ENCODE data around the gene COMMD6.
A peak's percentile ranks its signal among the peaks of the same experiment; 100 is the strongest.
"Not testable (repeated sequence)": the region's sequence is repeated elsewhere in the genome, so short reads cannot be mapped to it uniquely, and the experiment has no call there.

The COMMD6 gene

DNA sequence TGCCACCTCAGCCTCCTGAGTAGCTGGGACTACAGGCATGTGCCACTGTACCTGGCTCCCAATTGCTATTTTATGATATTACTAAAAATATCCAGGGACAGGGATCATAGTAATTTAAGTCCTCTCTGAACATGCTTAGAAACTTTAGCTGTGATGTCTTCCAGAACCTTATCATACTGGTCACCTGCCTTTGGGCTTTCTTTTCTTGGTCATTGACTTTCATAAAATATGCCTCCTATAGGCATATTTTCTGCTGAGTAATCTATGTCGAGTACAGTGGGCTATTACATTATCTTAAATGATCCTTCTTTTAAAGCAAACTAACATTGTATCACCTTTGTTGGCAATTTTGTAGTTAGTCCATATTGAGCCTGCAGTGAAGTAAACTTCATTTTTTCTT, 18.2 kb upstream of the COMMD6 start:
- H3K27me3 ChIP-seq (ENCODE audit: control insufficient read depth in 2 of 2, insufficient read depth in 2 of 2, low read length in 2 of 2), result no peaks in the 10 kb centered on the region
- no peak overlapping the region for H3K9ac ChIP-seq (ENCODE audit: low read depth in 1 of 2, low read length in 2 of 2)
- H3K4me3 ChIP-seq (ENCODE audit: low read length in 2 of 2), result no peak overlapping the region
- no peak overlapping the region for H3K27ac ChIP-seq (ENCODE audit: low read depth in 2 of 2, low read length in 2 of 2)
- peaks cover 0 to 13% of the 10 kb centered on the region in 2 donors for H3K36me3 ChIP-seq (ENCODE audit: control insufficient read depth in 2 of 2, insufficient read depth in 2 of 2, low read length in 2 of 2)
- peaks cover 2 to 6% of the 10 kb centered on the region in 2 donors for H3K4me1 ChIP-seq (ENCODE audit: control insufficient read depth in 2 of 2, insufficient read depth in 2 of 2, low read length in 2 of 2)
- no peaks in the 10 kb centered on the region for H3K9me3 ChIP-seq (ENCODE audit: control insufficient read depth in 2 of 2, low read length in 2 of 2)

GRCh38 chr13:75554981-75555380, 17.3 kb upstream of the COMMD6 start:
- Histone ChIP-seq H3K9me3 (ENCODE audit: control insufficient read depth in 2 of 2, low read length in 2 of 2) (no peaks in the 10 kb centered on the region), H3K27ac (ENCODE audit: low read depth in 2 of 2, low read length in 2 of 2) (no peak overlapping the region), H3K36me3 (ENCODE audit: control insufficient read depth in 2 of 2, insufficient read depth in 2 of 2, low read length in 2 of 2) (peaks cover 0 to 13% of the 10 kb centered on the region in 2 donors), H3K4me1 (ENCODE audit: control insufficient read depth in 2 of 2, insufficient read depth in 2 of 2, low read length in 2 of 2) (peaks cover 8% of the 10 kb centered on the region in 2 donors), H3K9ac (ENCODE audit: low read depth in 1 of 2, low read length in 2 of 2) (no peak overlapping the region), H3K4me3 (ENCODE audit: low read length in 2 of 2) (no peak overlapping the region), H3K27me3 (ENCODE audit: control insufficient read depth in 2 of 2, insufficient read depth in 2 of 2, low read length in 2 of 2) (no peaks in the 10 kb centered on the region)

DNA sequence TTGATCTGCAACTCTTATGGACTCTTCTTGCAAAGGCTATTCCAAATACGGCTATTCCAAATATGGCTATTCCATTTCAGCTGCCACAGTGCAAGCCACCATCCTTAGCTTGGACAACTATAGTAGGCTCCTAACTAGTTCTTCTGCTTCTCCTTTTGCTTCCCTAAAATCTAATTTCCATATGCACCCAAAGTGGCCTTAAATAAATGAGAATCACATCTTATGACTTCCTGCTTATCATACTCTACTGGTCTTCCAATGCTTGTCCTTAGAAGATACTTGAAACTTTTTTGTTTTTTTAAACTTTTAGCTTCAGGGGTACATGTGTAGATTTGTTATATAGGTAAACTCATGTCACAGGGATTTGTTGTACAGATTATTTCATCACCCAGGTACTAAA, 16.8 kb upstream of the COMMD6 start:
- no peak overlapping the region for H3K4me3 ChIP-seq (ENCODE audit: low read length in 2 of 2)
- H3K9ac ChIP-seq (ENCODE audit: low read depth in 1 of 2, low read length in 2 of 2), result no peak overlapping the region
- no peak overlapping the region for H3K27ac ChIP-seq (ENCODE audit: low read depth in 2 of 2, low read length in 2 of 2)
- no peaks in the 10 kb centered on the region for H3K9me3 ChIP-seq (ENCODE audit: control insufficient read depth in 2 of 2, low read length in 2 of 2)
- peaks cover 8% of the 10 kb centered on the region in 2 donors for H3K4me1 ChIP-seq (ENCODE audit: control insufficient read depth in 2 of 2, insufficient read depth in 2 of 2, low read length in 2 of 2)
- H3K27me3 ChIP-seq (ENCODE audit: control insufficient read depth in 2 of 2, insufficient read depth in 2 of 2, low read length in 2 of 2), result no peaks in the 10 kb centered on the region
- peaks cover 0 to 13% of the 10 kb centered on the region in 2 donors for H3K36me3 ChIP-seq (ENCODE audit: control insufficient read depth in 2 of 2, insufficient read depth in 2 of 2, low read length in 2 of 2)

- peak overlapping the region; percentile 77 to 82 for H3K27ac ChIP-seq (ENCODE audit: low read depth in 2 of 2, low read length in 2 of 2)
- H3K27me3 ChIP-seq (ENCODE audit: control insufficient read depth in 2 of 2, insufficient read depth in 2 of 2, low read length in 2 of 2), result no peaks in the 10 kb centered on the region
- H3K4me1 ChIP-seq (ENCODE audit: control insufficient read depth in 2 of 2, insufficient read depth in 2 of 2, low read length in 2 of 2), result peaks cover 13 to 14% of the 10 kb centered on the region in 2 donors
- H3K9me3 ChIP-seq (ENCODE audit: control insufficient read depth in 2 of 2, low read length in 2 of 2), result no peaks in the 10 kb centered on the region
- H3K9ac ChIP-seq (ENCODE audit: low read depth in 1 of 2, low read length in 2 of 2), result peak overlapping the region; percentile 83 to 85
- peaks cover 0 to 13% of the 10 kb centered on the region in 2 donors for H3K36me3 ChIP-seq (ENCODE audit: control insufficient read depth in 2 of 2, insufficient read depth in 2 of 2, low read length in 2 of 2)
- peak overlapping the region; percentile 94 to 98 for H3K4me3 ChIP-seq (ENCODE audit: low read length in 2 of 2)
Observed at GRCh38 chr13:75550159-75550567, 12.5 kb upstream of the COMMD6 start.

DNA sequence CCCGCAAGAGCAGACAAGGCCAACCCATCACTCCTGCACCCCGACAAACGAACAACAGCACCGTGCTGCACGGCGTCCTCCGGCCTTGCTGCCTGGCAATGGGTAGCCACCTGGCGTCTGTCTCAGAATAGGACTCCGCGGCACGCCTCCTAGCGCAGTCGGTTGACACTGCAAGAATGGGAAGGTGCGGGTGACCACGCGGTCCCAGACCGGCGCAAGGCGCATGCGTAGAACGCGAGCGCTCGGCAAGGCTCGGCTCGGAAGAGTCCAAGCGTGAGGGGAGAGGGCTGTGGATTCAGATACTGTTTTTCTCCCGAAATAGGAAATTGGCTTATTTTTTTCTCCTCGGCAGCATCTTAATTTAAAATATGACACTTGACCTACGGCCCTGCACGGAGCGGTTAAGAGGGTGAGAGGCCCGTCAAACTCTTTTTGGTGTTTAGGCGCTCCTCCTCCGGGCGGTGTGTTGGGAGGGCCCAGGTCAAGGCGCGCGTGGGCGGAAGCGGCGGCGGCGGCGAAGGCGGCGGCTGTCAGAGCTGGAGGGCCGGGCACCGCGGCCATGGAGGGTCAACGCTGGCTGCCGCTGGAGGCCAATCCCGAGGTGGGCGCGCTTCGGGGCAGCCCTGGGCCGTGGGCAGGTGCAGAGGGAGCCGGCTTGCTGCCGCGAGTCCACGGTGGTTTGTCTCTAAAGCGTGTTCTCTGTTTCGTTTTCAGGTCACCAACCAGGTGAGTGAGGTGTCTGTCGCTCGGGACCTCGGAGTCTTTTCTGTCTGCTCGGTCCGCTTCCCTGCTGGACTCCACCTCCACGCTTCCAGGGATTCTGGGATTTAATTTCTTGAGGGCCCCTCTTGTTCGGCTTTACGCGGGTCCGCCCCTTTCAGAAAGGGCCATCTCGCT, 11.9 kb upstream of the COMMD6 start, which contains the start of gene UCHL3:
UCHL3 (plus strand) TSS at position 530 of the 897 bp plus-strand sequence; CDS start at position 560, 30 bp downstream.
- H3K27me3 ChIP-seq (ENCODE audit: control insufficient read depth in 2 of 2, insufficient read depth in 2 of 2, low read length in 2 of 2), result no peaks in the 10 kb centered on the region

GRCh38 chr13:75547917-75548316, 10.3 kb upstream of the COMMD6 start:
- H3K4me3 ChIP-seq (ENCODE audit: low read length in 2 of 2), result no peak overlapping the region
- no peak overlapping the region for H3K9ac ChIP-seq (ENCODE audit: low read depth in 1 of 2, low read length in 2 of 2)
- no peaks in the 10 kb centered on the region for H3K27me3 ChIP-seq (ENCODE audit: control insufficient read depth in 2 of 2, insufficient read depth in 2 of 2, low read length in 2 of 2)
- no peak overlapping the region for H3K27ac ChIP-seq (ENCODE audit: low read depth in 2 of 2, low read length in 2 of 2)
- H3K9me3 ChIP-seq (ENCODE audit: control insufficient read depth in 2 of 2, low read length in 2 of 2), result no peaks in the 10 kb centered on the region
- peaks cover 13 to 14% of the 10 kb centered on the region in 2 donors for H3K4me1 ChIP-seq (ENCODE audit: control insufficient read depth in 2 of 2, insufficient read depth in 2 of 2, low read length in 2 of 2)
- H3K36me3 ChIP-seq (ENCODE audit: control insufficient read depth in 2 of 2, insufficient read depth in 2 of 2, low read length in 2 of 2), result no peaks in the 10 kb centered on the region

More for the DNA sequence above, 11.9 kb upstream of the COMMD6 start, which contains the start of gene UCHL3:
- Histone ChIP-seq H3K4me1 (ENCODE audit: control insufficient read depth in 2 of 2, insufficient read depth in 2 of 2, low read length in 2 of 2) (peaks cover 13 to 14% of the 10 kb centered on the region in 2 donors), H3K9ac (ENCODE audit: low read depth in 1 of 2, low read length in 2 of 2) (peak within 1 kb of the TSS; percentile 83 to 85), H3K36me3 (ENCODE audit: control insufficient read depth in 2 of 2, insufficient read depth in 2 of 2, low read length in 2 of 2) (peaks cover 0 to 8% of the 10 kb centered on the region in 2 donors), H3K27ac (ENCODE audit: low read depth in 2 of 2, low read length in 2 of 2) (peak within 1 kb of the TSS; percentile 77 to 82), H3K9me3 (ENCODE audit: control insufficient read depth in 2 of 2, low read length in 2 of 2) (no peaks in the 10 kb centered on the region), H3K4me3 (ENCODE audit: low read length in 2 of 2) (peak within 1 kb of the TSS; percentile 94 to 98)

DNA sequence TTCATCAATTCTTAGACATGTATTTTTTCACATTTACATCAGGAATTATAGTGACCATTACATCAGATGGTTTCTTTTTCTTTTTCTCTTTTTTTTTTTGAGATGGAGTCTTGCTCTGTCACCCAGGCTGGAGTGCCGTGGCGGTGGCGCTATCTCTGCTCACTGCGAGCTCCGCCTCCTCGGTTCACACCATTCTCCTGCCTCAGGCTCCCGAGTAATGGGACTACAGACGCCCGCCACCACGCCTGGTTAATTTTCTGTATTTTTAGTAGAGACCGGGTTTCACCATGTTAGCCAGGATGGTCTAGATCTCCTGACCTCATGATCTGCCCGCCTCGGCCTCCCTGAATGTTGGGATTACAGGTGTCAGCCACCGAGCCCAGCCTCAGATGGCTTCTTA, 7.7 kb upstream of the COMMD6 start:
- not testable (repeated sequence) for H3K4me1 ChIP-seq (ENCODE audit: control insufficient read depth in 2 of 2, insufficient read depth in 2 of 2, low read length in 2 of 2); H3K4me3 ChIP-seq (ENCODE audit: low read length in 2 of 2); H3K9me3 ChIP-seq (ENCODE audit: control insufficient read depth in 2 of 2, low read length in 2 of 2); H3K27me3 ChIP-seq (ENCODE audit: control insufficient read depth in 2 of 2, insufficient read depth in 2 of 2, low read length in 2 of 2); H3K9ac ChIP-seq (ENCODE audit: low read depth in 1 of 2, low read length in 2 of 2); H3K27ac ChIP-seq (ENCODE audit: low read depth in 2 of 2, low read length in 2 of 2); H3K36me3 ChIP-seq (ENCODE audit: control insufficient read depth in 2 of 2, insufficient read depth in 2 of 2, low read length in 2 of 2)

DNA sequence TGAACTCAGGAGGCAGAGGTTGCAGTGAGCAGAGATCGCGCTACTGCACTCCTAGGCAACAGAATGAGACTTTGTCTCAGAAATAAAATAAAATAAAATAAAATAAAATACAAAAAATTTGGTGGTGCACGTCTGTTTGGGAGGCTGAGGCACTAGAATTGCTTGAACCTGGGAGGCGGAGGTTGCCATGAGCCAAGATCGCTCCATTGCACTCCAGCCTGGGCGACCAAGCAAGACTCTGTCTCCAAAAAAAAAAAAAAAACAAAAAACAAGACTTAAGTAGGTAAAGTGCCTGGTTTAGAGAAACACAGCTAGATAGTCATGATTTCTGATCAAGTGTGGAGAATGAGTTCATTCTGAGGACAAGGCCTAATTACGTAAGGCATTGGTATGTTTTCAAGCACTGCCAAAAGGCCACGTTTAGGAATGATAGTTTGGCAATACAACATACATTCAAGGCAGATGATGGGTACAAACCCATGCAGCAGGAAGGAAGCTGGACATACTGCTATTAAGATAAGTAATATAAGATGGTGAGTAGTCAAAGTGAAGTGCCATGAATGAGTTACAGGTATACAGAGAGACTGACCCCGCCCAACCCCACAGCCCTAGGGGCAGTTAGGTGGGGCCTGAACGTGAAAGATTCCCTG, 7.2 kb upstream of the COMMD6 start:
- H3K4me1 ChIP-seq (ENCODE audit: control insufficient read depth in 2 of 2, insufficient read depth in 2 of 2, low read length in 2 of 2), result peaks cover 5 to 9% of the 10 kb centered on the region in 2 donors
- no peak overlapping the region for H3K4me3 ChIP-seq (ENCODE audit: low read length in 2 of 2)
- no peak overlapping the region for H3K27ac ChIP-seq (ENCODE audit: low read depth in 2 of 2, low read length in 2 of 2)

DNA sequence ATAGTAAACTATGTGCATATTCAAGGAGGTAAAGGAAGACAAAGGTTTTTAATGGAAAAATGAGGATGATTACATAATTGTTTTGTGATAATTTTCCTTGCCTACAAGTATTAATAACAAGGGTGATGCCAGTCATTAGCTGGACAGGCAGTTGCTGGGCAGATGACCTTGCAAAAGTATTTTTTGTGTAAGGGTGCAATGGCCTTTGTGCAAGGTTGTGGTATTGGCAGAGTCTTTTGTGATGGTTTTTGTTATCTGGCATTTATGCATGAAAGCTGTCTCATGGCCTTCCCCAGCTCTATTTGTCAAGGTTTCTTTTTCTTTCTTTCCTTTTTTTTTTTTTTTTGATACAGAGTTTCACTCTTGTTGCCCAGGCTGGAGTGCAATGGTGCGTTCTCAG, 4.3 kb upstream of the COMMD6 start:
- no peak overlapping the region for H3K9ac ChIP-seq (ENCODE audit: low read depth in 1 of 2, low read length in 2 of 2)
- no peak overlapping the region for H3K4me3 ChIP-seq (ENCODE audit: low read length in 2 of 2)
- no peaks in the 10 kb centered on the region for H3K36me3 ChIP-seq (ENCODE audit: control insufficient read depth in 2 of 2, insufficient read depth in 2 of 2, low read length in 2 of 2)
- H3K27ac ChIP-seq (ENCODE audit: low read depth in 2 of 2, low read length in 2 of 2), result no peak overlapping the region
- peaks cover 0 to 2% of the 10 kb centered on the region in 2 donors for H3K4me1 ChIP-seq (ENCODE audit: control insufficient read depth in 2 of 2, insufficient read depth in 2 of 2, low read length in 2 of 2)
- no peaks in the 10 kb centered on the region for H3K9me3 ChIP-seq (ENCODE audit: control insufficient read depth in 2 of 2, low read length in 2 of 2)
- no peaks in the 10 kb centered on the region for H3K27me3 ChIP-seq (ENCODE audit: control insufficient read depth in 2 of 2, insufficient read depth in 2 of 2, low read length in 2 of 2)

More for the DNA sequence above, 7.2 kb upstream of the COMMD6 start:
- Histone ChIP-seq H3K36me3 (ENCODE audit: control insufficient read depth in 2 of 2, insufficient read depth in 2 of 2, low read length in 2 of 2) (no peaks in the 10 kb centered on the region), H3K27me3 (ENCODE audit: control insufficient read depth in 2 of 2, insufficient read depth in 2 of 2, low read length in 2 of 2) (no peaks in the 10 kb centered on the region), H3K9ac (ENCODE audit: low read depth in 1 of 2, low read length in 2 of 2) (no peak overlapping the region), H3K9me3 (ENCODE audit: control insufficient read depth in 2 of 2, low read length in 2 of 2) (no peaks in the 10 kb centered on the region)

GRCh38 chr13:75541287-75541686, 3.6 kb upstream of the COMMD6 start:
- Histone ChIP-seq H3K36me3 (ENCODE audit: control insufficient read depth in 2 of 2, insufficient read depth in 2 of 2, low read length in 2 of 2) (no peaks in the 10 kb centered on the region), H3K9ac (ENCODE audit: low read depth in 1 of 2, low read length in 2 of 2) (no peak overlapping the region), H3K27ac (ENCODE audit: low read depth in 2 of 2, low read length in 2 of 2) (no peak overlapping the region), H3K9me3 (ENCODE audit: control insufficient read depth in 2 of 2, low read length in 2 of 2) (no peaks in the 10 kb centered on the region), H3K4me1 (ENCODE audit: control insufficient read depth in 2 of 2, insufficient read depth in 2 of 2, low read length in 2 of 2) (peaks cover 0 to 8% of the 10 kb centered on the region in 2 donors), H3K4me3 (ENCODE audit: low read length in 2 of 2) (no peak overlapping the region), H3K27me3 (ENCODE audit: control insufficient read depth in 2 of 2, insufficient read depth in 2 of 2, low read length in 2 of 2) (no peaks in the 10 kb centered on the region)

Measured in mucosa of rectum (tissue), 2 donors.